CD4-positive, CD25-positive, alpha-beta regulatory T cell (primary cell): ENCODE measurements around the gene BLID. TPM values are rescaled to one million over a fixed set of nuclear protein-coding genes. Genes with fewer than 3 reads are reported as not detected.

ENCODE experiments used
- ATAC-seq, 2 donors: fragments of 150-1000 bp; cut with Tn5 transposase; one replicate each; pipeline ENCODE4 v1.10.0; 2021; ENCODE audit warnings: low read depth in 2 of 2, moderate number of reproducible peaks in 2 of 2, moderate library complexity in 1 of 2
- DNase-seq, 3 donors: peaks; one replicate each; pipeline versions ENCODE4 v3.0.0 to v3.0.0-alpha.2; 2012 to 2022; ENCODE audit warnings: mixed read lengths in 1 of 3
- H3K27ac ChIP-seq: one replicate; pipeline ENCODE4 v1.7.0; 2013; ENCODE audit warnings: mild to moderate bottlenecking, low read length; ENCODE audit not compliant: insufficient read depth, poor library complexity, severe bottlenecking
- H3K27me3 ChIP-seq: one replicate; pipeline ENCODE4 v1.7.0; 2013; ENCODE audit warnings: low read length; ENCODE audit not compliant: control insufficient read depth, insufficient read depth
- H3K36me3 ChIP-seq: one replicate; pipeline ENCODE4 v1.7.0; 2013; ENCODE audit warnings: mild to moderate bottlenecking, low read length, moderate library complexity; ENCODE audit not compliant: control insufficient read depth, insufficient read depth
- H3K4me1 ChIP-seq: 2 replicates; pipeline ENCODE4 v1.7.0; 2013; ENCODE audit warnings: mild to moderate bottlenecking, low read length; ENCODE audit not compliant: insufficient read depth, control insufficient read depth, poor library complexity, severe bottlenecking
- H3K4me3 ChIP-seq: one replicate; pipeline ENCODE4 v1.7.0; 2013; ENCODE audit warnings: low read depth, mild to moderate bottlenecking, low read length, moderate library complexity
- H3K9me3 ChIP-seq, 2 experiments: 1 replicate in 1 of 2; 2 replicates in 1 of 2; pipeline ENCODE4 v1.7.0; 2013; ENCODE audit warnings: low read length in 2 of 2, mild to moderate bottlenecking in 1 of 2, moderate library complexity in 1 of 2; ENCODE audit not compliant: control insufficient read depth in 2 of 2
- H3K27ac Mint-ChIP-seq, 3 donors: one replicate each; pipeline ENCODE4 v1.8.0; 2020 to 2022; ENCODE audit warnings: mild to moderate bottlenecking in 3 of 3, mixed read lengths in 3 of 3, moderate library complexity in 2 of 3
- H3K27me3 Mint-ChIP-seq: one replicate; pipeline ENCODE4 v1.8.0; 2022; ENCODE audit warnings: mild to moderate bottlenecking, mixed read lengths
- H3K36me3 Mint-ChIP-seq: one replicate; pipeline ENCODE4 v1.8.0; 2020; ENCODE audit warnings: mixed read lengths
- H3K4me1 Mint-ChIP-seq, 4 donors: one replicate each; pipeline ENCODE4 v1.8.0; 2020 to 2022; ENCODE audit warnings: mixed read lengths in 4 of 4, mild to moderate bottlenecking in 1 of 4
- H3K4me3 Mint-ChIP-seq, 4 donors: one replicate each; pipeline ENCODE4 v1.8.0; 2020 to 2022; ENCODE audit warnings: mild to moderate bottlenecking in 4 of 4, mixed read lengths in 4 of 4, moderate library complexity in 3 of 4
- H3K9me3 Mint-ChIP-seq, 7 donors: one replicate each; pipeline ENCODE4 v1.8.0; 2020 to 2022; ENCODE audit warnings: mixed read lengths in 7 of 7, mild to moderate bottlenecking in 3 of 7, moderate library complexity in 2 of 7
- polyA plus RNA-seq, 4 donors: library from polyadenylated mRNA; unstranded; fragments of 300-500 nt; fragmentation: Illumina TruSeq; gene quantifications; one replicate each; pipeline ENCODE4 v1.2.3, GENCODE V29; 2021
- total RNA-seq: library from RNA; stranded (reverse); gene quantifications from one replicate; pipeline ENCODE4 v1.2.3, GENCODE V29; 2022

BLID gene
- total and polyA plus RNA-seq, 5 donors from 2014 or later, result not detected

DNA sequence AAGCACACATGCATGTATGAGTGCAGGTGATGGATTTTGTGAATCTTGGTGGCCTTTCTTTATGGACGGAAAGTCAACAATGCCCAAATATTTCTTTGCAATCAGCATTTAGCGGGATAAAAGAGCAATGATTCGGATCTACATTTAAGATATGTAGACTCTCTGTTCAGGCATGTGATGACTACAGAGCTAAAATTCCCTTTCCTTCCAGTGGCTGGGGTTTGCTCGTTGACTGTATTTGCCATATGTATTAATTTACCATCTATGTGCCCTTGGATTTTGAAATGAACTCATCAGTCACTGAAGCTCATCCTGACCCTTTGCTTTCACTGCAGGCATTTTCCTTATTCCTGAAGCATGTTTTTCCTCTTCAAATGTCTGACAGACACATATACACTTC is 13.6 kb downstream of the BLID start:
- no peak overlapping the region for H3K4me3 ChIP-seq
- no peak for DNase-seq
- peaks cover 26% of the 10 kb centered on the region for H3K27me3 Mint-ChIP-seq

GRCh38 chr11:122101625-122102291 is 14.3 kb downstream of the BLID start:
- Mint-ChIP-seq H3K36me3 (no peaks in the 10 kb centered on the region), H3K4me3 (no peak overlapping the region), H3K27me3 (peaks cover 29% of the 10 kb centered on the region), H3K4me1 (peaks cover 0 to 8% (median 6%) of the 10 kb centered on the region in 4 donors), H3K27ac (no peak overlapping the region), H3K9me3 (peaks cover 0 to 10% (median 0%) of the 10 kb centered on the region in 7 donors)
- ATAC-seq, result no peak
- H3K27ac ChIP-seq, result no peak overlapping the region
- peaks cover 21% of the 10 kb centered on the region for H3K27me3 ChIP-seq
- peaks cover 3% of the 10 kb centered on the region for H3K4me1 ChIP-seq
- H3K4me3 ChIP-seq, result no peak overlapping the region
- no peak for DNase-seq
- H3K9me3 ChIP-seq, result no peaks in the 10 kb centered on the region
- H3K36me3 ChIP-seq, result no peaks in the 10 kb centered on the region

More for the DNA sequence above, 13.6 kb downstream of the BLID start:
- no peak for ATAC-seq
- no peaks in the 10 kb centered on the region for H3K36me3 ChIP-seq
- peaks cover 3% of the 10 kb centered on the region for H3K4me1 ChIP-seq
- no peaks in the 10 kb centered on the region for H3K9me3 ChIP-seq
- Mint-ChIP-seq H3K27ac (no peak overlapping the region), H3K4me1 (peaks cover 0 to 8% (median 6%) of the 10 kb centered on the region in 4 donors), H3K9me3 (peaks cover 0 to 10% (median 0%) of the 10 kb centered on the region in 7 donors), H3K4me3 (no peak overlapping the region), H3K36me3 (no peaks in the 10 kb centered on the region)
- peaks cover 21% of the 10 kb centered on the region for H3K27me3 ChIP-seq
- H3K27ac ChIP-seq, result no peak overlapping the region

GRCh38 chr11:122100756-122101080 is 15.3 kb downstream of the BLID start:
- H3K9me3 ChIP-seq, result no peaks in the 10 kb centered on the region
- H3K4me3 Mint-ChIP-seq, result no peak overlapping the region
- peaks cover 0 to 8% (median 6%) of the 10 kb centered on the region in 4 donors for H3K4me1 Mint-ChIP-seq
- no peaks in the 10 kb centered on the region for H3K36me3 Mint-ChIP-seq
- DNase-seq (no peak), ATAC-seq (no peak)
- H3K36me3 ChIP-seq, result no peaks in the 10 kb centered on the region
- H3K27ac Mint-ChIP-seq, result no peak overlapping the region
- H3K27ac ChIP-seq, result no peak overlapping the region
- H3K27me3 Mint-ChIP-seq, result peaks cover 29% of the 10 kb centered on the region
- H3K9me3 Mint-ChIP-seq, result peaks cover 0 to 7% (median 0%) of the 10 kb centered on the region in 7 donors
- H3K27me3 ChIP-seq, result peaks cover 22% of the 10 kb centered on the region
- H3K4me1 ChIP-seq, result peaks cover 3% of the 10 kb centered on the region
- H3K4me3 ChIP-seq, result no peak overlapping the region

DNA sequence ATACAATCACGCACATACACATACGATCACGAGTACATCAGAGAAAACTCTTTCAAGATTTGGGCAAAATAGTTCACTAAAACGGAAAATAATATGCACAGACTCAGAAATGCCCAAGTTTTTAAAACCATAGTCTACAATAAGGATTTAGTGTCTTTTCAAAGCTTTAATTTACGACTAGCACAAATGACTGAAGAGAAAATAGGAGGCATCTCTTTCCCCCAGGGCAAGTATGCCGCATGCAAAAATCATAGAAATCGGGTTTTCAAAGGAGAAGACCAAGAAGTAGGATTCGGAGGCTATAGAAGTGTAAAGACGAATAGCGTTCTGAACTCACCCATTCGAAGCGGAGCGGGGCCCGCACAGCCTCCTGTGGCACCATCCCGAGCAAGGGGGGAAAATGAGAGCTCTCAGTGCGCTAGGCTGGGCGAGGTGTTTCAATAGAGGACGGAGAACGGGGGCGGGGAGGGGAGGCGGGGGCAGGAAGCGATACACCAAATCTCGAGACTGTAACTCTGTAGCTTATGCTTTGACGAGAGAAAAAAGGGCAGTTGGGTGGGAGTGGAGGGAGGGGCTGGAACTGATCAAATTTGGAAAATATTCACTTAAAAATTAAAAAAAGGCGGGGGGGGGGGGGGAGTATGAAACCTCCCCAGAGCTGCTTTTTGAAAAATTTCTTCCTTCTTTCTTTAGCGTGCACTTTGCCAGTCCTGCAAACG is 15.8 kb downstream of the BLID start:
- Mint-ChIP-seq H3K27ac (no peak overlapping the region), H3K27me3 (peaks cover 29% of the 10 kb centered on the region), H3K4me3 (peak overlapping the region in 1 of 4 donors; percentile 38), H3K9me3 (peaks cover 0 to 5% (median 0%) of the 10 kb centered on the region in 7 donors), H3K36me3 (no peaks in the 10 kb centered on the region), H3K4me1 (peaks cover 0 to 8% (median 6%) of the 10 kb centered on the region in 4 donors)
- Histone ChIP-seq H3K27ac (no peak overlapping the region), H3K9me3 (no peaks in the 10 kb centered on the region), H3K36me3 (no peaks in the 10 kb centered on the region), H3K4me1 (peaks cover 3% of the 10 kb centered on the region), H3K4me3 (no peak overlapping the region), H3K27me3 (peaks cover 22% of the 10 kb centered on the region)
- ATAC-seq (no peak), DNase-seq (no peak)

GRCh38 chr11:122099374-122100036 is 16.5 kb downstream of the BLID start:
- H3K4me3 Mint-ChIP-seq, result no peak overlapping the region
- no peak overlapping the region for H3K27ac Mint-ChIP-seq
- peaks cover 0 to 5% (median 0%) of the 10 kb centered on the region in 7 donors for H3K9me3 Mint-ChIP-seq
- peaks cover 0 to 8% (median 6%) of the 10 kb centered on the region in 4 donors for H3K4me1 Mint-ChIP-seq
- H3K27me3 Mint-ChIP-seq, result peaks cover 29% of the 10 kb centered on the region
- Histone ChIP-seq H3K4me3 (no peak overlapping the region), H3K27ac (no peak overlapping the region), H3K36me3 (no peaks in the 10 kb centered on the region), H3K27me3 (peaks cover 22% of the 10 kb centered on the region), H3K4me1 (peaks cover 3% of the 10 kb centered on the region), H3K9me3 (no peaks in the 10 kb centered on the region)
- no peaks in the 10 kb centered on the region for H3K36me3 Mint-ChIP-seq
- no peak for DNase-seq
- ATAC-seq, result no peak

- peaks cover 0 to 8% (median 6%) of the 10 kb centered on the region in 4 donors for H3K4me1 Mint-ChIP-seq
- H3K9me3 Mint-ChIP-seq, result peaks cover 0 to 5% (median 0%) of the 10 kb centered on the region in 7 donors
- peaks cover 21% of the 10 kb centered on the region for H3K27me3 ChIP-seq
Observed at GRCh38 chr11:122098261-122098980, 17.6 kb downstream of the BLID start.

DNA sequence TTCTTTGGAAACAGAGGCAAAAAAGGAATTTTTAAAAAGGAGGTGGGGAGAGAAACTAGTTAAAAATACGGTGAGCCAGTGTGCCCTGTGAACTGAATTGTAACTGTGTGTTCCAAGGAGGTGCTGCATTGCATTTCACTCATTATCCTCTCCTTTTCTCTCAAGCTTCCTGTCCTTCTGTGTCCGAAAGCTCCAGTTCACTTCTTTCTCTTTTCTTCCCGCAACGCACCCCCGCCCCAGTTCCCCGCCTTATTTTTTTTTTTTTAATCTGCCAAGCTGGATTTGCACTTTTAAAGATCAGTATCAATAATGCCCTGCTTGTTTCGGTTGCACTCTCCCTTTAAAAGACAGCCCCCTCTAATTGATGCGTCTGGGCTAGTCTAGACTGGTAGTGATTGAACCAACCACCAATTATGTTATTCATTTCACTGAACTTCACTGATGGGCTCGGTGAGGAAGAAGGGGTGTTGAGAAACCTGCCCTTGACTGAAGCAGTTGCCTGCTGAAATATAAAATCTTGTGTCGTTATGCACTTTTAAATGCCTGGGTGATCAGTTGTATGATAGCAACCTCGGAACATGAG is 18.5 kb downstream of the BLID start:
- peak overlapping the region in 1 of 3 donors; percentile 72 for H3K27ac Mint-ChIP-seq
- Histone ChIP-seq H3K27me3 (peaks cover 20% of the 10 kb centered on the region), H3K27ac (no peak overlapping the region), H3K9me3 (no peaks in the 10 kb centered on the region), H3K4me1 (peaks cover 3% of the 10 kb centered on the region), H3K36me3 (no peaks in the 10 kb centered on the region), H3K4me3 (no peak overlapping the region)
- H3K9me3 Mint-ChIP-seq, result peaks cover 0 to 5% (median 0%) of the 10 kb centered on the region in 7 donors
- H3K36me3 Mint-ChIP-seq, result no peaks in the 10 kb centered on the region
- peaks cover 29% of the 10 kb centered on the region for H3K27me3 Mint-ChIP-seq
- peaks cover 0 to 8% (median 6%) of the 10 kb centered on the region in 4 donors for H3K4me1 Mint-ChIP-seq
- H3K4me3 Mint-ChIP-seq, result no peak overlapping the region
- DNase-seq, result no peak
- no peak for ATAC-seq

More at GRCh38 chr11:122098261-122098980, 17.6 kb downstream of the BLID start:
- H3K36me3 Mint-ChIP-seq, result no peaks in the 10 kb centered on the region
- no peak overlapping the region for H3K4me3 Mint-ChIP-seq
- no peaks in the 10 kb centered on the region for H3K9me3 ChIP-seq
- no peak for ATAC-seq
- H3K27ac ChIP-seq, result no peak overlapping the region
- peaks cover 3% of the 10 kb centered on the region for H3K4me1 ChIP-seq
- H3K27me3 Mint-ChIP-seq, result peaks cover 29% of the 10 kb centered on the region
- no peak overlapping the region for H3K27ac Mint-ChIP-seq
- DNase-seq, result no peak
- H3K36me3 ChIP-seq, result no peaks in the 10 kb centered on the region
- H3K4me3 ChIP-seq, result no peak overlapping the region
